ENCODE data around the gene ZNF718.
"Not testable (repeated sequence)": the region's sequence is repeated elsewhere in the genome, so short reads cannot be mapped to it uniquely, and the experiment has no call there.

The ZNF718 gene

GRCh38 chr4:124275-125081, at the start of gene ZNF718:
Gene ZNF718, plus strand, starts transcription at chr4:124501. Its CDS starts 170 bp downstream, at chr4:124671.
- peak; percentile 80 for DNase-seq

- no peak for DNase-seq
Observed at GRCh38 chr4:85951-86350, 38.4 kb upstream of the ZNF718 start.

- not testable (repeated sequence) for DNase-seq
Observed at GRCh38 chr4:86559-87324, 37.6 kb upstream of the ZNF718 start.

- no peak for DNase-seq
Observed at GRCh38 chr4:98386-98785, 25.9 kb upstream of the ZNF718 start.

GRCh38 chr4:99863-100262, 24.4 kb upstream of the ZNF718 start:
- no peak for DNase-seq

GRCh38 chr4:107083-107443, 17.2 kb upstream of the ZNF718 start:
- no peak for DNase-seq

- DNase-seq, result no peak
Observed at GRCh38 chr4:107444-108429, 16.6 kb upstream of the ZNF718 start.

- no peak for DNase-seq
Observed at GRCh38 chr4:112771-113170, 11.5 kb upstream of the ZNF718 start.

GRCh38 chr4:113732-114131, 10.6 kb upstream of the ZNF718 start:
- no peak for DNase-seq

GRCh38 chr4:114149-114548, 10.2 kb upstream of the ZNF718 start:
- DNase-seq, result no peak

GRCh38 chr4:116499-116898, 7.8 kb upstream of the ZNF718 start:
- DNase-seq, result no peak

- no peak for DNase-seq
Observed at GRCh38 chr4:120616-121015, 3.7 kb upstream of the ZNF718 start.

- DNase-seq, result no peak
Observed at GRCh38 chr4:121408-122084, 2.8 kb upstream of the ZNF718 start.

- DNase-seq, result not testable (repeated sequence)
Observed at GRCh38 chr4:123922-124274, 403 bp upstream of the ZNF718 start.

- peak; percentile 25 for DNase-seq
Observed at GRCh38 chr4:125091-125771, 930 bp downstream of the ZNF718 start.

- no peak for DNase-seq
Observed at GRCh38 chr4:125833-126232, 1.5 kb downstream of the ZNF718 start.

- no peak for DNase-seq
Observed at GRCh38 chr4:132483-132882, 8.2 kb downstream of the ZNF718 start.

- DNase-seq, result no peak
Observed at GRCh38 chr4:138935-139334, 14.6 kb downstream of the ZNF718 start.

GRCh38 chr4:139691-140090, 15.4 kb downstream of the ZNF718 start:
- DNase-seq, result no peak

- no peak for DNase-seq
Observed at GRCh38 chr4:146621-147020, 22.3 kb downstream of the ZNF718 start.

GRCh38 chr4:147233-147632, 22.9 kb downstream of the ZNF718 start:
- no peak for DNase-seq

Data from activated CD4-positive, alpha-beta T cell treated with anti-CD3 and anti-CD28 coated beads, Interleukin-2, amount 50 U/mL, for 1 hour (primary cell).